Ovary (tissue), 9 donors: ENCODE measurements around the gene PTPRG. TPM values are rescaled to one million over a fixed set of nuclear protein-coding genes. Genes with fewer than 3 reads are reported as not detected.

ENCODE experiments used
- DNase-seq, 5 donors: peaks; one replicate each; pipeline ENCODE4 v3.0.0-alpha.2; 2019 to 2020
- H3K27ac ChIP-seq, 2 donors: fragments of 200-600 bp; one replicate each; pipeline versions ENCODE4 v1.5.1 to v1.8.0; 2019 to 2022
- H3K27me3 ChIP-seq: fragments of 200-600 bp; one replicate; pipeline ENCODE4 v1.8.0; 2022
- H3K36me3 ChIP-seq: fragments of 200-600 bp; sonication (generic); one replicate; pipeline ENCODE4 v1.5.1; 2019
- H3K4me1 ChIP-seq: one replicate; pipeline ENCODE4 v1.8.1; 2013; ENCODE audit warnings: mild to moderate bottlenecking, moderate library complexity; ENCODE audit not compliant: insufficient read depth
- H3K4me3 ChIP-seq: fragments of 200-600 bp; sonication (generic); one replicate; pipeline ENCODE4 v1.5.1; 2017
- H3K9me3 ChIP-seq, 2 donors: fragments of 200-600 bp in 1 of 2; sonication (generic) in 1 of 2; one replicate each; pipeline versions ENCODE4 v1.5.1 to v1.8.1; 2013 to 2019; ENCODE audit warnings: mild to moderate bottlenecking in 1 of 2, moderate library complexity in 1 of 2
- EP300 ChIP-seq: sonication (generic); formaldehyde crosslinking; IDR thresholded peaks from one replicate; pipeline ENCODE4 v1.6.1; 2017; ENCODE audit warnings: antibody characterized with exemption
- POLR2A ChIP-seq: fragments of 450-650 bp; IDR thresholded peaks from one replicate; pipeline ENCODE4 v1.6.1; 2017; ENCODE audit warnings: antibody characterized with exemption, mild to moderate bottlenecking, moderate library complexity
- WGBS, 3 donors: extraction: QIAGEN DNeasy Blood & Tissue Kit in 1 of 3; methylation state at CpG; one replicate each; pipeline versions ENCODE4 v1.1.5 to v1.1.7; 2013 to 2017; 5-methylcytosine and 5-hydroxymethylcytosine counted together
- intact Hi-C, 4 donors: fragments of 100-400 bp; cut with DNase I; formaldehyde crosslinking; loops; one replicate each; pipeline versions ENCODE4 v1.11.0 to v1.15.1; 2022 to 2023
- polyA plus RNA-seq, 2 donors: library from polyadenylated mRNA; stranded (reverse); fragments of 200-250 nt in 1 of 2; fragments of 350-450 nt in 1 of 2; fragmentation: Illumina TruSeq in 1 of 2; extraction: RNeasy Lipid Tissue Mini Kit (QIAGEN cat#74804) in 1 of 2; gene quantifications; one replicate each; pipeline ENCODE4 v1.2.3, GENCODE V29; 2013 to 2014
- total RNA-seq, 7 donors: library from RNA; depleted of rRNA in 2 of 7; stranded (reverse); fragments of >200 nt in 2 of 7; fragmentation: NEBNext Ultra II Directional in 3 of 7; extraction: Animal tissue kit (Norgen Biotek cat#: 25700) in 3 of 7; gene quantifications; one replicate each; pipeline versions ENCODE4 v1.1.0 to v1.2.4, GENCODE V29; 2016 to 2023
- TF ChIP-seq, protein P1 (sequence below), 3 donors: fragments of 450-650 bp in 2 of 3; fragments of 200-600 bp in 1 of 3; IDR thresholded peaks; one replicate each; pipeline versions ENCODE4 v1.5.1 to v1.8.0; 2016 to 2022; ENCODE audit warnings: antibody characterized with exemption in 3 of 3, mild to moderate bottlenecking in 1 of 3
- donor health status: DM: no; HTN: no; CAD: no; lungs with moderate emphysema.
- donor health status: DM: no; HTN: no; CAD: no.
- donor health status: Bipolar disorder and iron deficiency.
- donor health status: DM: yes; HTN: yes; CAD: no.
- donor health status: DM: no; HTN: no; CAD: no.
- donor health status: DM: yes; HTN: yes; CAD: no.

The PTPRG gene
- total and polyA plus RNA-seq, 9 donors = 18.2 to 87.9 (median 47.7) TPM

DNA sequence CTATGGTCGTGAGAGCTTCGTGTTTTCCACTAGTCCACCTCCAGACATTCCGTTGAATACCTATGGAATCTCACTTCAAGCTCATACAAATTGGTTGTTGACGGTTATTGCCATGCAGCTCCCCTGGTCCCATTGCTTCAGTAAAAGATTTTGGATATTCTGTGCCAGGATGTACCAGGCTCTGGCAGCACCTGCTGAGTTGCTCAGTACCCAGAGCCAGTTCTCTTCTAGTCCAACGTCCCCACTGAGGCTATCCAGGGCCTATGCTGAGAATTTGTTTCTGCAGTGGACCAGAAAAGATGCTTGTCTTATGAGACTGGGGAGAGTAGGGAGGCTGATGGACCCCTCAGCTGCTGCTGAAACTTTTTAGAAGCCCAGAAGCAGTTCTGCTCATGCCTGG, 533.1 kb downstream of the PTPRG start:
- intact Hi-C loops = loop anchor here in 1 of 4 donors (10.0 kb wide), 1 partner anchor 1820 kb away; the partner anchor contains the start of gene SCAANT1
- TF ChIP-seq, protein P1, sequence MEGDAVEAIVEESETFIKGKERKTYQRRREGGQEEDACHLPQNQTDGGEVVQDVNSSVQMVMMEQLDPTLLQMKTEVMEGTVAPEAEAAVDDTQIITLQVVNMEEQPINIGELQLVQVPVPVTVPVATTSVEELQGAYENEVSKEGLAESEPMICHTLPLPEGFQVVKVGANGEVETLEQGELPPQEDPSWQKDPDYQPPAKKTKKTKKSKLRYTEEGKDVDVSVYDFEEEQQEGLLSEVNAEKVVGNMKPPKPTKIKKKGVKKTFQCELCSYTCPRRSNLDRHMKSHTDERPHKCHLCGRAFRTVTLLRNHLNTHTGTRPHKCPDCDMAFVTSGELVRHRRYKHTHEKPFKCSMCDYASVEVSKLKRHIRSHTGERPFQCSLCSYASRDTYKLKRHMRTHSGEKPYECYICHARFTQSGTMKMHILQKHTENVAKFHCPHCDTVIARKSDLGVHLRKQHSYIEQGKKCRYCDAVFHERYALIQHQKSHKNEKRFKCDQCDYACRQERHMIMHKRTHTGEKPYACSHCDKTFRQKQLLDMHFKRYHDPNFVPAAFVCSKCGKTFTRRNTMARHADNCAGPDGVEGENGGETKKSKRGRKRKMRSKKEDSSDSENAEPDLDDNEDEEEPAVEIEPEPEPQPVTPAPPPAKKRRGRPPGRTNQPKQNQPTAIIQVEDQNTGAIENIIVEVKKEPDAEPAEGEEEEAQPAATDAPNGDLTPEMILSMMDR (IDR thresholded peaks at IDR 0.05) = no peak
- TF ChIP-seq POLR2A (no peak), EP300 (no peak)
- Histone ChIP-seq H3K36me3 (no peaks in the 10 kb centered on the region), H3K9me3 (no peaks in the 10 kb centered on the region), H3K4me3 (no peak overlapping the region), H3K4me1 (peaks cover 4% of the 10 kb centered on the region), H3K27ac (no peak overlapping the region), H3K27me3 (no peaks in the 10 kb centered on the region)
- no peak for DNase-seq
- 92 to 98% (median 98%) methylated on average over 5 of the region's 5 CpGs for WGBS, 3 donors

DNA sequence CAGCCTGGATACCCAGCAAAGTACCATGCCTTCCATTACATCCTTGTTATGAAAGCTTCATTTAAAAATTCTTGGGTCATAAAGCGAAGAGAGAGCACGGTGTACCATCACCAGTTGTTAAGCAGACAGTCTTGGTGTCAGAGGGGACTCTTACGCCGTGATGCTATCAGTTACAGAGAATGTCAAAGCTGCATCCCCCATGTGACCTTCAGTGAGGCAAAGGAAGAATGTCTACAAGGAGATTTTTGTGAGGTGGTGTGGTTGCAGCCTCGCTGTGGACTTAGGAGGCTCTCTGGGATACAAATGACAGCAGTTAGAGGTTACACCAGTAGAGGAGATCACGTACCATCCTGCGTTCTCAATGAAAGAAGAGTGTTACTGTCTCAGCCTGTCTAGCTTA, 533.7 kb downstream of the PTPRG start:
- 92 to 94% (median 93%) methylated on average over 7 of the region's 7 CpGs for WGBS, 3 donors
- TF ChIP-seq POLR2A (no peak), EP300 (no peak)
- TF ChIP-seq, protein P1 (IDR thresholded peaks at IDR 0.05) = no peak
- Histone ChIP-seq H3K27ac (no peak overlapping the region), H3K9me3 (no peaks in the 10 kb centered on the region), H3K36me3 (no peaks in the 10 kb centered on the region), H3K4me3 (no peak overlapping the region), H3K27me3 (no peaks in the 10 kb centered on the region), H3K4me1 (peaks cover 4% of the 10 kb centered on the region)
- intact Hi-C loops = loop anchor here in 1 of 4 donors (10.0 kb wide), 1 partner anchor 1820 kb away; the partner anchor contains the start of gene SCAANT1
- no peak for DNase-seq

DNA sequence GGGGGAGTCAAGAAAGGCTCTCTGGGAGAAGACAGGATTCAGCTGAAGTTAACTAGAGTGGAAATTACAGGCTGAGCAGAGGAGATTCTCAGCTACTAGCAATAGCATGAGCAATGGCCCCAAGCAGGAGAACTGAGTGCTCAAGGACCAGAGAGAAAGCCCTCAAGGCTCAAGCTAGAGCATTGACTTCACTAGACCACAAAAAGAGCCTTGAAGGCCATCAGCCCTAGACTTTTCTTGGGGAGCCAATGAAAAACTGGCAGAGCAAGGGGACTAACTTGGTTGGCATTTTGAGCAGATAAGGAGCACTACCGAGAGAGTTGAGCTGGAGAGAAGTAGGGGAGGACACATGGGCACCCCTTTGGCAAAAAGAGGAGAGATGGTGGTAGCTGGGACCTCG, 534.4 kb downstream of the PTPRG start:
- TF ChIP-seq POLR2A = no peak
- no peak for TF ChIP-seq EP300
- TF ChIP-seq, protein P1 (IDR thresholded peaks at IDR 0.05) = no peak

DNA sequence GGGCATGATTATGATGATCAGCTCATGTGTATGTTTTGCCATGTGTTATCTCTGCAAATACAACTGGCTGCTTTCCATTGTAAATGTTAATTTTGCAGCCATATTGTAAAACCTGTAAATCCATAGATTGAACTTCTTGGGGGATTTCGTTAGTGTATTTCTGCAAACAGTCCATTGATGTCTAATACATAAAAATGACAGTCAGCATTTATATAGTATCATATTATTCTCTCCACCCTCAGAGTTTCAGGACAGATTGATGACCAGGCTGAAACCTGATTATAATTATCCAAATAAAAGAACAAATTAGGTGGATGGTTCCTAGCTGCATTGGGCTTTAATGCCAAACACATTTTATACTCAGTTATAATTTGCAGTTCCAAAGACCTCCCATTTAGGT, 535.1 kb downstream of the PTPRG start:
- WGBS, 3 donors = 76 to 86% (median 84%) methylated on average over 1 of the region's 1 CpG
- no peaks in the 10 kb centered on the region for H3K36me3 ChIP-seq
- H3K4me3 ChIP-seq = no peak overlapping the region
- no peak overlapping the region for H3K27ac ChIP-seq
- no peaks in the 10 kb centered on the region for H3K9me3 ChIP-seq
- DNase-seq = no peak
- peaks cover 9% of the 10 kb centered on the region for H3K4me1 ChIP-seq
- no peaks in the 10 kb centered on the region for H3K27me3 ChIP-seq
- intact Hi-C loops = loop anchor here in 1 of 4 donors (10.0 kb wide), 1 partner anchor 1818 kb away; the partner anchor contains the start of gene SCAANT1
- no peak for TF ChIP-seq POLR2A
- no peak for TF ChIP-seq EP300
- TF ChIP-seq, protein P1 (IDR thresholded peaks at IDR 0.05) = no peak

More for the DNA sequence above, 534.4 kb downstream of the PTPRG start:
- H3K36me3 ChIP-seq = no peaks in the 10 kb centered on the region
- no peak overlapping the region for H3K27ac ChIP-seq
- WGBS, 3 donors = 34 to 54% (median 36%) methylated on average over 2 of the region's 2 CpGs
- no peak overlapping the region for H3K4me3 ChIP-seq
- H3K4me1 ChIP-seq = peaks cover 5% of the 10 kb centered on the region
- no peaks in the 10 kb centered on the region for H3K27me3 ChIP-seq
- no peaks in the 10 kb centered on the region for H3K9me3 ChIP-seq
- DNase-seq = no peak
- intact Hi-C loops = loop anchor here in 1 of 4 donors (10.0 kb wide), 1 partner anchor 1819 kb away; the partner anchor contains the start of gene SCAANT1
